ENCODE measurements around the gene CCR5AS.

- TF ChIP-seq CTCF (IDR thresholded peaks at IDR 0.05) (no peak), POLR2AphosphoS5 (IDR thresholded peaks at IDR 0.05; ENCODE audit: insufficient read depth in 1 of 2, low read depth in 1 of 2) (no peak), POLR2A (IDR thresholded peaks at IDR 0.05) (no peak)
Measured at GRCh38 chr3:46456118-46456517, 49.3 kb upstream of the CCR5AS start.

Data from vagina (tissue), 2 donors.